HG02678 (cell line): Measurements from ENCODE around the gene ACAP1.
"Not testable (repeated sequence)": the region's sequence is repeated elsewhere in the genome, so short reads cannot be mapped to it uniquely, and the experiment has no call there.

ENCODE experiments used
- ATAC-seq: cut with Tn5 transposase; IDR thresholded peaks from one replicate; pipeline ENCODE4 v1.9.1; 2021; ENCODE audit warnings: mild to moderate bottlenecking, moderate library complexity; ENCODE audit not compliant: unreplicated experiment

Gene ACAP1

DNA sequence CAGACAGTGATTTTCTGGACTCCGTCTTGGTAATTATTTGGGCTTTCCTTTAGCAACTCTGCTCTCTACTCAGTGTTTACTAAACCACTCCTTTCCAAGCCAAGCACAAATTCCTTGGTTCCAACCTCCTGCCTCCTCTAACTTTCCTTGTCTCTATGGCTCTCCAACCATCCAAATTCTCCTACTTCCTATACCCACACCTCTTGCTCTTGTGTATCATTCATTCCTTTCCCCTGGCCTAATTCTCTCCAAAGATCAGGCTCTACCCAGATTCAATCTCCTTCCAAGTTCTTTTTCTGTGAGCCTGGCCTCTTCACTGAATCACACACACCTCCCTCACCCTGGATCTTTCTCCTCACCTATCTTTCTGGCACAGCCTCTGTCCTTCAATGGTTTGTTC, 8.3 kb upstream of the ACAP1 start:
- no peak for ATAC-seq

- peak; percentile 19 for ATAC-seq
Observed at GRCh38 chr17:7328840-7329373, 7.4 kb upstream of the ACAP1 start, which contains the start of gene NEURL4. Gene NEURL4, minus strand, starts transcription at chr17:7329335. Its CDS starts 23 bp downstream, at chr17:7329312.

DNA sequence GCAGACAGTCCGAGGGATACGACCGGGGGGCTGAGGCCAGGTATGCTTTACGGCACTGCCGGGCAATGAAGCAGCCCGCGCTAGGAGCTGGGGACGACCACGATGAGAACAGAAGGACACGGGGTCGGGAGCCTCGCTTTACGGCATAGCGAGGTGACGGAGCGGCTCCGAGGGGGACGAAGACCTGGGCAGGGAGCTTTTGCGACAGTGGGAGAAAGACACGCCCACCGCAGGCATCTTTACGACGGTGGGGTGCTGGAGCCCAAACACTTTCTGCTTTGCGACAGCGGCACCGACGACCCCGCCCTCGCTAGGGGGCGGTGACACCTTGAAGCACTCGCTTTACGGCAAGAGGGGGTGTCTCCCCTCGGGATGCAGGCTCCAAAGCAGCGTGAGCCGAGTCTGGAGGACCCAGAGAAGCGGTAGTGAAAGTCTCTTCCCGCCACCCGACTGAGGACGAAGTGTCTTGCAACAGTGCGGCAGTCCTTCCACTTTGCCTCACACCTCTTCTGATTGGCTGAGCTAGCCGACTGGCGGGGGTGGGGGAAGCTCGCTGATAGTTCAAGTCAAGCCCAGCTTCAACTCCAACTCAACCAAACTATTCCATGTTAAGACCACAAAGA, 6.8 kb upstream of the ACAP1 start:
- peak; percentile 67 for ATAC-seq

DNA sequence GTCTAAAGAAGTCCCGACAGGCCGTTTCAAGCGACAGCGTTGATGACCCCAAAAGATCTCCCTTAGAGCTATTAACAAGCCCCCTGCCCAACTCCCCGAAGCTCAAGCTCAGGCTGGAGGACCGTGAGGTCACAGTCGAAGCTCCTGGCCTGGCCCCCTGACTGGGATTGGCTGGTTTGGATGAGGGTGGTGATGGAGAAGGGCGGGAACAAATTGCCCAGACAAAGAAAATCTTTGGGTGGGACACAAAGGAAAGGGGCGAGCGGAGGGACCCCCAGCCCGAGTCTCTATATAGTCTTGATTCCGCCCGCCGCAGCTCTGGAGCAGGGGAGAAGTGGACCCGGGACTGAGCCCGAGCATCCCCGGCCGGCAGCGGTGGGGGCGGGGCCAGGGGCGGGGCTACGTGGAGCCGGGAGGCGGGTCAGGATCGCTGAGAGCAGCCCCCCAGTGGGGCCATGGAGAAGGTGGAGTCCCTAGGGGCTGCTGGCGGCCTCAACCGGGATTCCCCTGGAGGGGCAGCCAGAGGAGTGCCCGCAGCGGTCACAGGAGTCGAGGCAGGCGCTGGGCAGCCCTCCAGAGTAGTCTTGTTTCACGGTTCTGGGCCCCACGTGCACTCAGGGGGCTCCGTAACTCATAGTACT, 6.2 kb upstream of the ACAP1 start:
- peak; percentile 36 for ATAC-seq

- no peak for ATAC-seq
Observed at GRCh38 chr17:7330638-7331015, 5.7 kb upstream of the ACAP1 start.

- ATAC-seq: no peak
Observed at GRCh38 chr17:7332111-7332510, 4.2 kb upstream of the ACAP1 start.

DNA sequence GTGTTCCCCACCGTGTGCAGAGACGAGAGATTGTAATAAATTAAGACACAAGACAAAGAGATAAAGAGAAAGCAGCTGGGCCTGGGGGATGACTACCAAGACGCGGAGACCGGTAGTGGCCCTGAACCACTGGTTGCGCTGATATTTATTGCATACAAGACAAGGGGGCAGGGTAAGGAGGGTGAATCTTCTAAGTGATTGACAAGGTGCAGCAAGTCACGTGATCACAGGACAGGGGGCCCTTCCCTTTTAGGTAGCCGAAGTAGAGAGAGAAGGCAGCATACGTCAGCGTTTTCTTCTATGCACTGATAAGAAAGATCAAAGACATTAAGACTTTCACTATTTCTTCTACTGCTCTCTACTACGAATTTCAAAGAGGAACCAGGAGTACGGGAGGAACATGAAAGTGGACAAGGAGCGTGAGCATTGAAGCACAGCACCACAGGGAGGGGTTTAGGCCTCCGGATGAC, 3.7 kb upstream of the ACAP1 start:
- ATAC-seq: not testable (repeated sequence)

DNA sequence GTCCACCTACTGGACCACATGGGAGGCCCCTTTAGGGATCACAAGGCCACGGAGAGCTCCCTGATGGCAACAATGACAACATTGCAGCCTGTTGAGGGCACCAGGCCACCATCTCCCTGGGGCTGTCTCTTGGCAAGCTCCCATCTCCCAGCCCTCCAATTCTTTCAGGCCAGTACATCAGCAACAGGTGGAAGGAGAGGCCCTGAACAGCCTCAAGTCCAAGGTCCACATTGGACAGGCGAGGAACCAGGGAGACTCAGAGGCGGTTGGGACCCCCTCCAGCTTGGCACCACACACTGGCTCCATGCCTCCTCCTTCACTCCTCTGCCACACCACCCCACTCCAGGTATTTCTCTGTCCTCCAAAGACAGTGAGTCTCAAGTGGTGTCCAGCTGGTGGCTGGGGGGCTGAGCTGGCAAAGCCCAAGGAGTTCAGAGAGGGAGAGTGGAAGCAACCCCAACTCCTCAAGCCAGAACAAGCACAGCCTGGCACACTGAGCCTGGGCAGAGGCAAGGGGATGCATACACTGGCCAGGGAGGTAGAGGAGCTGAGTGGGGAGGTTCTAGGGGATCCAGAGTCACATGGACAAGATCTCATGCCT, 1.3 kb upstream of the ACAP1 start:
- ATAC-seq: no peak

- ATAC-seq: not testable (repeated sequence)
Observed at GRCh38 chr17:7335765-7336164, 564 bp upstream of the ACAP1 start.

DNA sequence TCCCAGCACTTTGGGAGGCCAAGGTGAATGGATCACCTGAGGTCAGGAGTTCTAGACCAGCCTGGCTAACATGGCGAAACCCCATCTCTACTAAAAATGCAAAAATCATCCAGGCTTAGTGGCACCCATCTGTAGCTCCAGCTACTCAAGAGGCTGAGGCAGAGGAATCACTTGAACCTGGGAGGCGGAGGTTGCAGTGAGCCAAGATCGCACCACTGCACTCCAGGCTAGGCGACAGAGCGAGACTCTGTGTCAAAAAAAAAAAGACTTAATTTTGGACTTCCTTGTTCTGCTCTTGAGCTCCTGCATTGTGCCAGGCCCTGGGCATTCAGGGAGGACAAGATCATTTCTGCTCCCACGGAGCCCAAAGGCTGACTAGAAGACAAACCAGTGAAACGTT, 1.3 kb downstream of the ACAP1 start:
- not testable (repeated sequence) for ATAC-seq

DNA sequence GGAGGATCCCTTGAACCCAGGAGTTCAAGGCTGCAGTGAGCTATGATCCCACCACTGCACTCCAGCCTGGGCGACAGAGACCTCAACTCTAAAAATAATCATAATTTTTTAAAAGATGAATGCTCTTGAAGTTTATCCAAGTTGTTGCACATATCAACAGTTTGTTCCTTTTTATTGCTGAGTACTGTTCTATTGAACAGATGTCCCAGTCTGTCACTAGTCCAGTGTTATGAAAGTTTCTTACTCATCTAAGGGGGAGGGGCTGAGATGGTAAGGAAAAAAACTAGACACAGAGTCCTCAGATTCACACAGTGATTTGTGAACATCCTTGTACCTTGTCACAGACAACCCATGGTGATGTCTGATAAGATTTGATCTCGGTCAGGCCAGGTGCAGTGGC, 3.9 kb downstream of the ACAP1 start:
- no peak for ATAC-seq

GRCh38 chr17:7341842-7342241, 5.5 kb downstream of the ACAP1 start:
- ATAC-seq: no peak

DNA sequence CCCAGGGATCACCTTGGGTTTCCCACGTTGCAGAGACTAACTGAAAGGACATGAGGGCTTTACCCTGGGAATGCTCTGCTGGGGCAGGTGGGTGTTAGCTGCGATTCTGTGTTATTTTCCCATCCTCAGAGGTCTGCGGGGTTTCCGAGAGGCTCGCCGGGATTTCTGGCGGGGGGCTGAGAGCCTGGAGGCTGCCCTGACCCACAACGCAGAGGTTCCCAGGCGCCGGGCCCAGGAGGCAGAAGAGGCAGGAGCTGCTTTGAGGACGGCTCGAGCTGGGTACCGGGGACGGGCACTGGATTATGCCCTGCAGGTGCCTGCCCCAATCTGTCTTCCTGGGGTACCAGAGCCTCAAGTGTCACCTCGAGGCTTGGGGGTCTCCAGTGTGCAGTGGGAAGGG, 6.9 kb downstream of the ACAP1 start:
- ATAC-seq: no peak

GRCh38 chr17:7346761-7347614, 10.7 kb downstream of the ACAP1 start:
- no peak for ATAC-seq

GRCh38 chr17:7347630-7348477, 11.5 kb downstream of the ACAP1 start:
- ATAC-seq: no peak

DNA sequence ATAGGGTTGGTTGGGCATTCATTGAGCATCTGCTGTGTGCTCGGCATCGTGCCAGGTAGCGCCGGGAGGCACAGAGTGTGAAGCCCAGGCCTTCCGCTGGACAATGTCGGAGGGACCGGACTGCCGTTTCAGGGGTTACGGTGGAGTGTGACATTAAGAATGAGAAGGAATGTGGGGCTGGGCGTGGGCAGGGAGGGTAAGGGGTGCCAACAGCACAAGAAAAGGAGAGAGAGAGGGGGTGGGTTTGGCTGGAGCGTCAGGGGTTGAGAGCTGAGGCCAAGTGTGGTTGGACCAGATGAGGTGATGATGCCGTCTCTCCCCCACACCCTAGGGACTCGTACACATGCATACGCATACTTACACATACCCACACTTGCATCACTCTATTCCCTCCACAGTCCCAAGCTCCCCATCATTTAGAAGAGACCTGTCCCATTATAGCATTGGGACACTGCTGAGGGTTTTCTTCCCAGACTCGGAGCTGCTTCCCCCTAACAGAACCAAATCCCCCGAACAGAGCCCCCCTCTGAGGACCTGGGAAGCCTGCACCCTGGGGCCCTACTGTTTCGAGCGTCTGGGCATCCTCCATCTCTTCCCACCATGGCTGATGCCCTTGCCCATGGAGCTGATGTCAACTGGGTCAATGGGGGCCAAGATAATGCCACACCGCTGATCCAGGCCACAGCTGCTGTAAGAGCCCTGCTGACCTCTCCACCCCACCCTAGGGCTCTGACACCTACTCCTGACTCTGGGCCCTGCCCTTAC, 12.3 kb downstream of the ACAP1 start:
- no peak for ATAC-seq

DNA sequence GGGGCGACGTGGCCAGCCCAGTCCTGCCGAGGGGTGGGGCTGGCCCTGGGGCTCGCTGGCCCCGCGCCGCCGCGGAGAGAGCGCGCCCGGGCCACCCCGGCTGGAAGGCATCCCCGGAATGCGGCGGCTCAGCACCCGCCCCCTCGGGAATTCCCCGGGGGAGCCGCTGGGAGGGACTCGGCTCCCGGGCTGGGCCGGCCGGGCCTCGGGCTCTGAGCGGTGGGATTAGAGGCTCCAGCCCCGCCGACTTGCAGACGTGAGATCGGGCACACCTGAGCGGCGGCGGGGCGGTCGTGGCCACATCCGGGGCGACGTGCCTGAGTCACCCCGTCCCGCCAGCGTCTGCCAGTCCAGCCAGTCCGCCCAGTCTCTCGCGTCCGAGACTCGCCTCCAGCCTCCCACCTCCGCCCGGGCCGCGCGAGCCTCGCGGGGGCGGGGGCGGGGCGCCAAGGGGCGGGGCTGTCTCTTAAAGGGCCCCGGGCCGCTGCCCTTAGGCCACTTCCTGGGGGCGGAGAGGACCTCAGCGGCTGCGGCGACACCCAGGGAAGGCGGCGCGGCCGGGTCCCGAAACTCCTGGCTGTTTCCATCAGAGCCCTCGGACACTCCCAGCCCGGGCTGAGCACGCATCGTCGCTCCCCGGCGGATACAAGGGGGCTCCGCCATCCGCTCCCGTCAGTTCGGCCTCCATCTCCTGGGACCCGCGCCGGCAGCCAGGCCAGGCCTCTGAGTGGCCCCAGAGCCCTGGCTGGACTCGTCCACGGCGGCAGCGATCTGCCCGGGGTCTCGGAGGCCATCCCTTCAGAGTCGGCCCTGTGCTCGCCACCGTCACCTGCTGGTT, 15.6 kb downstream of the ACAP1 start, which contains the start of gene KCTD11:
KCTD11 (plus strand) TSS at position 498 of the 838 bp plus-strand sequence.
- peak; percentile 60 for ATAC-seq

GRCh38 chr17:7352503-7352889, 16.2 kb downstream of the ACAP1 start:
- no peak for ATAC-seq
